K562 (cell line): ENCODE data around the gene PAX2.

ENCODE experiments used
- CHD4 ChIP-seq: fragments of 200-600 bp; sonication (generic); IDR thresholded peaks from 3 replicates; pipeline ENCODE4 v1.6.1; 2012; ENCODE audit warnings: low read depth, mild to moderate bottlenecking, mixed read lengths, low read length, inconsistent platforms; ENCODE audit not compliant: insufficient read depth, insufficient replicate concordance, poor library complexity, severe bottlenecking
- HIVEP1 ChIP-seq: fragments of 250-450 bp; sonication (Bioruptor Pico); IDR thresholded peaks from 2 replicates; pipeline ENCODE4 v1.4.0; 2020; ENCODE audit warnings: mild to moderate bottlenecking
- POLR2A ChIP-seq: fragments of 450-650 bp; conservative IDR thresholded peaks from 2 replicates; pipeline ENCODE4 v1.6.1; 2016
- ZBTB1 ChIP-seq: sonication (generic); formaldehyde crosslinking; IDR thresholded peaks from 2 replicates; pipeline ENCODE4 v1.8.1; 2023; ENCODE audit warnings: missing genetic modification reagents, low read depth, mild to moderate bottlenecking, borderline replicate concordance
- ZNF146 ChIP-seq: IDR thresholded peaks from one replicate; pipeline ENCODE4 v1.6.1; 2018; ENCODE audit warnings: missing compliant biosample characterization; ENCODE audit not compliant: unreplicated experiment
- TF ChIP-seq, protein P1 (sequence below): fragments of 450-650 bp; IDR thresholded peaks from 2 replicates; pipeline ENCODE4 v1.6.1; 2016; ENCODE audit warnings: low read depth
- TF ChIP-seq, protein P2 (sequence below): IDR thresholded peaks from 2 replicates; pipeline ENCODE4 v1.6.1; 2011; ENCODE audit warnings: borderline replicate concordance, low read depth, mild to moderate bottlenecking, moderate library complexity, low read length; ENCODE audit not compliant: insufficient read depth, poor library complexity, severe bottlenecking
- TF ChIP-seq, protein P3 (sequence below): fragments of 450-650 bp; IDR thresholded peaks from 2 replicates; pipeline ENCODE4 v1.6.1; 2018; ENCODE audit not compliant: partially characterized antibody

DNA sequence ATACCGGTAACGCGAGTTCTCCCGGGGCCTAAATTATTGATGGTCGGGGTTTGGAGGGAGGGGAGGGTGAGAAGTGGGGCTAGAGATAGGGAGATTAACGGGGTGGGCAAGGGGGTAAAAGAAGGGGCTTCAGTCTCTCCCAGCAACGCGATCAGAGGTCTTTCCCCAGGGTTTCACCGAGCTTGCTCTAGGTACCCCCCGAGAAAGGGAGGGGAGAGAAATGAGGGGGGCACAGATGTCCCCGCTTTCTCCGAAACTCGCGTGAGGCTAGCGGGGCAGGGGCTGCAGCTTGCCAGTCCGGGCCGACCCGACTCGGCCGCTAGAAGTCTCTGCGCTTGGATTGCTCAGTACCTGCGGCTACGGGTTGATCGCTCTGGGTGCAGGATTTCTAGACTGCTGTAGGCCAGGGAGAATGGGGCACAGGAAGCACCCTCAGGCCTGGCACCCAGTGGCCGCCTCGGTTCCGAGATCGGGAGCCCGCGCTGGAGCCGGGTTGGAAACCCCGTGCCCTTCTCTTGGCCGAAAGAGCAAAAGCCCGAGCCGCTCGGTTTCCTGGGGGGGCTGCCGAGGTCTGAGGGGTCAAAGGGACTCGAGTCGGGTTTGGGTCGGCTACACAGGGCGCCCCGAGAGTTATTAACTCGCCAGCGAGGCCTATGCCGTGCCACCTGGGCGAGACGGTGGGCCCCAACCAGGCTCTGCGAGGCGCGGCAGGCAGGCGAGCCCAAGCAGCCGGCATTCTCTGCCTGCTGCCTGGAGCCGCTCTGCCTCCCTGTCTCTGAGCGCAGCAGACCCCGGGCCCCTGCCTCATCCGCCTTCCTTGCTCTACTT is 3.1 kb downstream of the PAX2 start:
- TF ChIP-seq POLR2A (no peak), CHD4 (no peak), ZNF146 (CRISPR knock-in tag) (no peak), ZBTB1 (no peak), HIVEP1 (no peak)
- TF ChIP-seq, protein P1, sequence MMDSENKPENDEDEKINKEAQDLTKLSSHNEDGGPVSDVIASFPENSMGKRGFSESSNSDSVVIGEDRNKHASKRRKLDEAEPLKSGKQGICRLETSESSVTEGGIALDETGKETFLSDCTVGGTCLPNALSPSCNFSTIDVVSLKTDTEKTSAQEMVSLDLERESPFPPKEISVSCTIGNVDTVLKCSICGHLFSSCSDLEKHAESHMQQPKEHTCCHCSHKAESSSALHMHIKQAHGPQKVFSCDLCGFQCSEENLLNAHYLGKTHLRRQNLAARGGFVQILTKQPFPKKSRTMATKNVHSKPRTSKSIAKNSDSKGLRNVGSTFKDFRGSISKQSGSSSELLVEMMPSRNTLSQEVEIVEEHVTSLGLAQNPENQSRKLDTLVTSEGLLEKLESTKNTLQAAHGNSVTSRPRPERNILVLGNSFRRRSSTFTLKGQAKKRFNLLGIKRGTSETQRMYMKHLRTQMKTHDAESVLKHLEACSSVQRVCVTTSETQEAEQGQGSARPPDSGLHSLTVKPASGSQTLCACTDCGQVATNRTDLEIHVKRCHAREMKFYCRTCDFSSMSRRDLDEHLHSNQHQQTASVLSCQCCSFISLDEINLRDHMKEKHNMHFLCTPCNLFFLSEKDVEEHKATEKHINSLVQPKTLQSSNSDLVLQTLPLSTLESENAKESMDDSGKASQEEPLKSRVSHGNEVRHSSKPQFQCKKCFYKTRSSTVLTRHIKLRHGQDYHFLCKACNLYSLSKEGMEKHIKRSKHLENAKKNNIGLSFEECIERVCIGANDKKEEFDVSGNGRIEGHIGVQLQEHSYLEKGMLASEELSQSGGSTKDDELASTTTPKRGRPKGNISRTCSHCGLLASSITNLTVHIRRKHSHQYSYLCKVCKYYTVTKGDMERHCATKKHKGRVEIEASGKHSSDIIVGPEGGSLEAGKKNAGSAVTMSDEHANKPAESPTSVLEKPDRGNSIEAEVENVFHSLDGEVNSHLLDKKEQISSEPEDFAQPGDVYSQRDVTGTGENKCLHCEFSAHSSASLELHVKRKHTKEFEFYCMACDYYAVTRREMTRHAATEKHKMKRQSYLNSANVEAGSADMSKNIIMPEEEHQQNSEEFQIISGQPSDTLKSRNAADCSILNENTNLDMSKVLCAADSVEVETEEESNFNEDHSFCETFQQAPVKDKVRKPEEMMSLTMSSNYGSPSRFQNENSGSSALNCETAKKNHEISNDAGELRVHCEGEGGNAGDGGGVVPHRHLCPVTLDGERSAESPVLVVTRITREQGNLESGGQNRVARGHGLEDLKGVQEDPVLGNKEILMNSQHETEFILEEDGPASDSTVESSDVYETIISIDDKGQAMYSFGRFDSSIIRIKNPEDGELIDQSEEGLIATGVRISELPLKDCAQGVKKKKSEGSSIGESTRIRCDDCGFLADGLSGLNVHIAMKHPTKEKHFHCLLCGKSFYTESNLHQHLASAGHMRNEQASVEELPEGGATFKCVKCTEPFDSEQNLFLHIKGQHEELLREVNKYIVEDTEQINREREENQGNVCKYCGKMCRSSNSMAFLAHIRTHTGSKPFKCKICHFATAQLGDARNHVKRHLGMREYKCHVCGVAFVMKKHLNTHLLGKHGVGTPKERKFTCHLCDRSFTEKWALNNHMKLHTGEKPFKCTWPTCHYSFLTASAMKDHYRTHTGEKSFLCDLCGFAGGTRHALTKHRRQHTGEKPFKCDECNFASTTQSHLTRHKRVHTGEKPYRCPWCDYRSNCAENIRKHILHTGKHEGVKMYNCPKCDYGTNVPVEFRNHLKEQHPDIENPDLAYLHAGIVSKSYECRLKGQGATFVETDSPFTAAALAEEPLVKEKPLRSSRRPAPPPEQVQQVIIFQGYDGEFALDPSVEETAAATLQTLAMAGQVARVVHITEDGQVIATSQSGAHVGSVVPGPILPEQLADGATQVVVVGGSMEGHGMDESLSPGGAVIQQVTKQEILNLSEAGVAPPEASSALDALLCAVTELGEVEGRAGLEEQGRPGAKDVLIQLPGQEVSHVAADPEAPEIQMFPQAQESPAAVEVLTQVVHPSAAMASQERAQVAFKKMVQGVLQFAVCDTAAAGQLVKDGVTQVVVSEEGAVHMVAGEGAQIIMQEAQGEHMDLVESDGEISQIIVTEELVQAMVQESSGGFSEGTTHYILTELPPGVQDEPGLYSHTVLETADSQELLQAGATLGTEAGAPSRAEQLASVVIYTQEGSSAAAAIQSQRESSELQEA: no peak
- TF ChIP-seq, protein P2, sequence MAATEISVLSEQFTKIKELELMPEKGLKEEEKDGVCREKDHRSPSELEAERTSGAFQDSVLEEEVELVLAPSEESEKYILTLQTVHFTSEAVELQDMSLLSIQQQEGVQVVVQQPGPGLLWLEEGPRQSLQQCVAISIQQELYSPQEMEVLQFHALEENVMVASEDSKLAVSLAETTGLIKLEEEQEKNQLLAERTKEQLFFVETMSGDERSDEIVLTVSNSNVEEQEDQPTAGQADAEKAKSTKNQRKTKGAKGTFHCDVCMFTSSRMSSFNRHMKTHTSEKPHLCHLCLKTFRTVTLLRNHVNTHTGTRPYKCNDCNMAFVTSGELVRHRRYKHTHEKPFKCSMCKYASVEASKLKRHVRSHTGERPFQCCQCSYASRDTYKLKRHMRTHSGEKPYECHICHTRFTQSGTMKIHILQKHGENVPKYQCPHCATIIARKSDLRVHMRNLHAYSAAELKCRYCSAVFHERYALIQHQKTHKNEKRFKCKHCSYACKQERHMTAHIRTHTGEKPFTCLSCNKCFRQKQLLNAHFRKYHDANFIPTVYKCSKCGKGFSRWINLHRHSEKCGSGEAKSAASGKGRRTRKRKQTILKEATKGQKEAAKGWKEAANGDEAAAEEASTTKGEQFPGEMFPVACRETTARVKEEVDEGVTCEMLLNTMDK: no peak
- TF ChIP-seq, protein P3, sequence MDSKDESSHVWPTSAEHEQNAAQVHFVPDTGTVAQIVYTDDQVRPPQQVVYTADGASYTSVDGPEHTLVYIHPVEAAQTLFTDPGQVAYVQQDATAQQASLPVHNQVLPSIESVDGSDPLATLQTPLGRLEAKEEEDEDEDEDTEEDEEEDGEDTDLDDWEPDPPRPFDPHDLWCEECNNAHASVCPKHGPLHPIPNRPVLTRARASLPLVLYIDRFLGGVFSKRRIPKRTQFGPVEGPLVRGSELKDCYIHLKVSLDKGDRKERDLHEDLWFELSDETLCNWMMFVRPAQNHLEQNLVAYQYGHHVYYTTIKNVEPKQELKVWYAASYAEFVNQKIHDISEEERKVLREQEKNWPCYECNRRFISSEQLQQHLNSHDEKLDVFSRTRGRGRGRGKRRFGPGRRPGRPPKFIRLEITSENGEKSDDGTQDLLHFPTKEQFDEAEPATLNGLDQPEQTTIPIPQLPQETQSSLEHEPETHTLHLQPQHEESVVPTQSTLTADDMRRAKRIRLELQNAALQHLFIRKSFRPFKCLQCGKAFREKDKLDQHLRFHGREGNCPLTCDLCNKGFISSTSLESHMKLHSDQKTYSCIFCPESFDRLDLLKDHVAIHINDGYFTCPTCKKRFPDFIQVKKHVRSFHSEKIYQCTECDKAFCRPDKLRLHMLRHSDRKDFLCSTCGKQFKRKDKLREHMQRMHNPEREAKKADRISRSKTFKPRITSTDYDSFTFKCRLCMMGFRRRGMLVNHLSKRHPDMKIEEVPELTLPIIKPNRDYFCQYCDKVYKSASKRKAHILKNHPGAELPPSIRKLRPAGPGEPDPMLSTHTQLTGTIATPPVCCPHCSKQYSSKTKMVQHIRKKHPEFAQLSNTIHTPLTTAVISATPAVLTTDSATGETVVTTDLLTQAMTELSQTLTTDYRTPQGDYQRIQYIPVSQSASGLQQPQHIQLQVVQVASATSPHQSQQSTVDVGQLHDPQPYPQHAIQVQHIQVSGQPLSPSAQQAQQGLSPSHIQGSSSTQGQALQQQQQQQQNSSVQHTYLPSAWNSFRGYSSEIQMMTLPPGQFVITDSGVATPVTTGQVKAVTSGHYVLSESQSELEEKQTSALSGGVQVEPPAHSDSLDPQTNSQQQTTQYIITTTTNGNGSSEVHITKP: no peak
